Measurements from ENCODE around the gene SAMSN1. TPM values are rescaled to one million over a fixed set of nuclear protein-coding genes. Genes with fewer than 3 reads are reported as not detected.

Gene SAMSN1
- total and polyA plus RNA-seq, 2 of the 8 experiments (the other 6 are each of a cell fraction or from before 2014, with no cell fraction given): 0.50 to 3.0 TPM

DNA sequence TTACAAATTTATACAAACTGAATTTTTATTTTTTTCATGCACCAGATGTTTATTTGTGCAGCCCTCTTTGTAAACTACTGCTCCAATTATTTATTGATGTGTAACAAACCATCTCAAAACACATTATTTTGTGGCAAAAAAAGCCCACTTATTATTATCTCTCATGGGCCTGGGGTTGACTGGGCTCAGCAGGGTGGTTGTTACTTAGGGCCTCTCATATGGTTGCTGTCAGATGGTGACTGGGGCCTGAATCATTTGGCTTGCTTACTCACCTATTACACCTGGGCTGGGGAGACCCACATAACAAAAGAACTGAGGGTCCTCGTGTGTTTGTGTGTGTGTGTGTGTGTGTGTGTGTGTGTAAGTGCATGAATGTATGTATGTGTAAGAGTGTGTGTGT lies 110.7 kb downstream of the SAMSN1 start:
- FAIRE-seq: no peak
- Histone ChIP-seq H3K79me2 (ENCODE audit: control insufficient read depth in 1 of 2, insufficient read depth in 2 of 2, low read length in 2 of 2) (no peaks in the 10 kb centered on the region), H3K4ac (replicated peaks; ENCODE audit: insufficient read length, low read depth, low read length) (no peak overlapping the region), H2BK12ac (ENCODE audit: low read depth, low read length) (no peak overlapping the region), H3K4me3 (ENCODE audit: extremely low read depth in 1 of 4, insufficient read depth in 2 of 4, low read depth in 3 of 4, low read length in 4 of 4) (no peak overlapping the region), H3K23me2 (ENCODE audit: low read depth, low read length) (no peaks in the 10 kb centered on the region), H4K5ac (ENCODE audit: insufficient read length, low read depth, low read length) (no peak overlapping the region), H2BK5ac (ENCODE audit: low read depth, low read length) (no peak overlapping the region), H4K8ac (ENCODE audit: extremely low read depth, insufficient read depth, low read length) (no peak overlapping the region), H3K9me3 (ENCODE audit: insufficient read depth in 2 of 2, low read depth in 1 of 2, low read length in 1 of 2) (no peaks in the 10 kb centered on the region), H3K79me1 (ENCODE audit: low read depth, low read length) (no peaks in the 10 kb centered on the region), H2AK5ac (ENCODE audit: low read depth, low read length) (no peak overlapping the region), H2AFZ (ENCODE audit: low read length) (no peak overlapping the region), H3K27ac (ENCODE audit: low read depth, low read length) (no peak overlapping the region), H3K27me3 (replicated peaks in 1 of 4; ENCODE audit: control insufficient read depth in 3 of 4, extremely low read depth in 1 of 4, insufficient read depth in 3 of 4, low read length in 3 of 4) (no peaks in the 10 kb centered on the region), H4K20me1 (replicated peaks in 1 of 2; ENCODE audit: control insufficient read depth in 1 of 2, insufficient read depth in 2 of 2, low read length in 2 of 2) (no peaks in the 10 kb centered on the region), H3K9ac (replicated peaks in 1 of 4; ENCODE audit: extremely low read depth in 1 of 4, low read depth in 3 of 4, low read length in 3 of 4) (no peak overlapping the region), H3K56ac (replicated peaks; ENCODE audit: insufficient read length, low read depth, low read length) (no peak overlapping the region), H4K91ac (replicated peaks; ENCODE audit: insufficient read length, low read length) (no peak overlapping the region), H3K18ac (ENCODE audit: extremely low read depth, low read length) (no peak overlapping the region), H3K23ac (ENCODE audit: insufficient read length) (no peak overlapping the region), H3K4me2 (ENCODE audit: insufficient read depth in 1 of 2, low read depth in 2 of 2, low read length in 2 of 2) (no peak overlapping the region), H3K14ac (ENCODE audit: insufficient read length) (no peak overlapping the region), H2BK15ac (ENCODE audit: low read length) (no peak overlapping the region), H2BK20ac (ENCODE audit: low read length) (no peak overlapping the region), H3K36me3 (ENCODE audit: control insufficient read depth in 2 of 4, insufficient read depth in 4 of 4, low read length in 3 of 4) (no peaks in the 10 kb centered on the region), H2BK120ac (replicated peaks; ENCODE audit: low read depth, low read length) (no peak overlapping the region), H3K4me1 (replicated peaks in 1 of 4; ENCODE audit: control insufficient read depth in 3 of 4, insufficient read depth in 4 of 4, low read length in 3 of 4) (no peaks in the 10 kb centered on the region)
- no peak for DNase-seq (ENCODE audit: low read depth in 1 of 2, low spot score in 2 of 2)
- 81% methylated on average over 1 of the region's 1 CpG; no CpG with 5 or more reads in 1 of the 2 experiments for WGBS, 2 experiments (ENCODE audit: extremely low coverage in 1 of 2, insufficient coverage in 1 of 2, insufficient read length in 1 of 2, insufficient replicate concordance in 2 of 2, low coverage in 1 of 2, low lambda C conversion rate in 2 of 2, missing lambda C conversion rate in 1 of 2)
- POLR2A ChIA-PET (ENCODE audit: partially characterized antibody): no interaction called here
- CTCF ChIA-PET (ENCODE audit: partially characterized antibody): no interaction called here
- TF ChIP-seq, protein P1, sequence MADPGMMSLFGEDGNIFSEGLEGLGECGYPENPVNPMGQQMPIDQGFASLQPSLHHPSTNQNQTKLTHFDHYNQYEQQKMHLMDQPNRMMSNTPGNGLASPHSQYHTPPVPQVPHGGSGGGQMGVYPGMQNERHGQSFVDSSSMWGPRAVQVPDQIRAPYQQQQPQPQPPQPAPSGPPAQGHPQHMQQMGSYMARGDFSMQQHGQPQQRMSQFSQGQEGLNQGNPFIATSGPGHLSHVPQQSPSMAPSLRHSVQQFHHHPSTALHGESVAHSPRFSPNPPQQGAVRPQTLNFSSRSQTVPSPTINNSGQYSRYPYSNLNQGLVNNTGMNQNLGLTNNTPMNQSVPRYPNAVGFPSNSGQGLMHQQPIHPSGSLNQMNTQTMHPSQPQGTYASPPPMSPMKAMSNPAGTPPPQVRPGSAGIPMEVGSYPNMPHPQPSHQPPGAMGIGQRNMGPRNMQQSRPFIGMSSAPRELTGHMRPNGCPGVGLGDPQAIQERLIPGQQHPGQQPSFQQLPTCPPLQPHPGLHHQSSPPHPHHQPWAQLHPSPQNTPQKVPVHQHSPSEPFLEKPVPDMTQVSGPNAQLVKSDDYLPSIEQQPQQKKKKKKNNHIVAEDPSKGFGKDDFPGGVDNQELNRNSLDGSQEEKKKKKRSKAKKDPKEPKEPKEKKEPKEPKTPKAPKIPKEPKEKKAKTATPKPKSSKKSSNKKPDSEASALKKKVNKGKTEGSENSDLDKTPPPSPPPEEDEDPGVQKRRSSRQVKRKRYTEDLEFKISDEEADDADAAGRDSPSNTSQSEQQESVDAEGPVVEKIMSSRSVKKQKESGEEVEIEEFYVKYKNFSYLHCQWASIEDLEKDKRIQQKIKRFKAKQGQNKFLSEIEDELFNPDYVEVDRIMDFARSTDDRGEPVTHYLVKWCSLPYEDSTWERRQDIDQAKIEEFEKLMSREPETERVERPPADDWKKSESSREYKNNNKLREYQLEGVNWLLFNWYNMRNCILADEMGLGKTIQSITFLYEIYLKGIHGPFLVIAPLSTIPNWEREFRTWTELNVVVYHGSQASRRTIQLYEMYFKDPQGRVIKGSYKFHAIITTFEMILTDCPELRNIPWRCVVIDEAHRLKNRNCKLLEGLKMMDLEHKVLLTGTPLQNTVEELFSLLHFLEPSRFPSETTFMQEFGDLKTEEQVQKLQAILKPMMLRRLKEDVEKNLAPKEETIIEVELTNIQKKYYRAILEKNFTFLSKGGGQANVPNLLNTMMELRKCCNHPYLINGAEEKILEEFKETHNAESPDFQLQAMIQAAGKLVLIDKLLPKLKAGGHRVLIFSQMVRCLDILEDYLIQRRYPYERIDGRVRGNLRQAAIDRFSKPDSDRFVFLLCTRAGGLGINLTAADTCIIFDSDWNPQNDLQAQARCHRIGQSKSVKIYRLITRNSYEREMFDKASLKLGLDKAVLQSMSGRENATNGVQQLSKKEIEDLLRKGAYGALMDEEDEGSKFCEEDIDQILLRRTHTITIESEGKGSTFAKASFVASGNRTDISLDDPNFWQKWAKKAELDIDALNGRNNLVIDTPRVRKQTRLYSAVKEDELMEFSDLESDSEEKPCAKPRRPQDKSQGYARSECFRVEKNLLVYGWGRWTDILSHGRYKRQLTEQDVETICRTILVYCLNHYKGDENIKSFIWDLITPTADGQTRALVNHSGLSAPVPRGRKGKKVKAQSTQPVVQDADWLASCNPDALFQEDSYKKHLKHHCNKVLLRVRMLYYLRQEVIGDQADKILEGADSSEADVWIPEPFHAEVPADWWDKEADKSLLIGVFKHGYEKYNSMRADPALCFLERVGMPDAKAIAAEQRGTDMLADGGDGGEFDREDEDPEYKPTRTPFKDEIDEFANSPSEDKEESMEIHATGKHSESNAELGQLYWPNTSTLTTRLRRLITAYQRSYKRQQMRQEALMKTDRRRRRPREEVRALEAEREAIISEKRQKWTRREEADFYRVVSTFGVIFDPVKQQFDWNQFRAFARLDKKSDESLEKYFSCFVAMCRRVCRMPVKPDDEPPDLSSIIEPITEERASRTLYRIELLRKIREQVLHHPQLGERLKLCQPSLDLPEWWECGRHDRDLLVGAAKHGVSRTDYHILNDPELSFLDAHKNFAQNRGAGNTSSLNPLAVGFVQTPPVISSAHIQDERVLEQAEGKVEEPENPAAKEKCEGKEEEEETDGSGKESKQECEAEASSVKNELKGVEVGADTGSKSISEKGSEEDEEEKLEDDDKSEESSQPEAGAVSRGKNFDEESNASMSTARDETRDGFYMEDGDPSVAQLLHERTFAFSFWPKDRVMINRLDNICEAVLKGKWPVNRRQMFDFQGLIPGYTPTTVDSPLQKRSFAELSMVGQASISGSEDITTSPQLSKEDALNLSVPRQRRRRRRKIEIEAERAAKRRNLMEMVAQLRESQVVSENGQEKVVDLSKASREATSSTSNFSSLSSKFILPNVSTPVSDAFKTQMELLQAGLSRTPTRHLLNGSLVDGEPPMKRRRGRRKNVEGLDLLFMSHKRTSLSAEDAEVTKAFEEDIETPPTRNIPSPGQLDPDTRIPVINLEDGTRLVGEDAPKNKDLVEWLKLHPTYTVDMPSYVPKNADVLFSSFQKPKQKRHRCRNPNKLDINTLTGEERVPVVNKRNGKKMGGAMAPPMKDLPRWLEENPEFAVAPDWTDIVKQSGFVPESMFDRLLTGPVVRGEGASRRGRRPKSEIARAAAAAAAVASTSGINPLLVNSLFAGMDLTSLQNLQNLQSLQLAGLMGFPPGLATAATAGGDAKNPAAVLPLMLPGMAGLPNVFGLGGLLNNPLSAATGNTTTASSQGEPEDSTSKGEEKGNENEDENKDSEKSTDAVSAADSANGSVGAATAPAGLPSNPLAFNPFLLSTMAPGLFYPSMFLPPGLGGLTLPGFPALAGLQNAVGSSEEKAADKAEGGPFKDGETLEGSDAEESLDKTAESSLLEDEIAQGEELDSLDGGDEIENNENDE (IDR thresholded peaks at IDR 0.05; ENCODE audit: insufficient replicate concordance, low read length): no peak

All from H1 (cell line).